Measurements from ENCODE around the gene KRIT1.

GRCh38 chr7:92279396-92280031, 33.8 kb upstream of the KRIT1 start:
- TF ChIP-seq EP300 (IDR thresholded peaks at IDR 0.05; ENCODE audit: borderline replicate concordance) (no peak), TCF12 (IDR thresholded peaks at IDR 0.05; ENCODE audit: low read depth) (no peak), NFIC (IDR thresholded peaks at IDR 0.05) (no peak), FOXM1 (IDR thresholded peaks at IDR 0.05; ENCODE audit: borderline replicate concordance, low read depth) (no peak), CEBPB (IDR thresholded peaks at IDR 0.05) (no peak), RAD21 (IDR thresholded peaks at IDR 0.05; ENCODE audit: low read depth) (no peak), MAX (IDR thresholded peaks at IDR 0.05) (no peak), YY1 (IDR thresholded peaks at IDR 0.05; ENCODE audit: low read depth) (no peak), TEAD4 (IDR thresholded peaks at IDR 0.05) (no peak)
